GM18858 (cell line): Measurements from ENCODE around the gene SESTD1.
"Not testable (repeated sequence)": the region's sequence is repeated elsewhere in the genome, so short reads cannot be mapped to it uniquely, and the experiment has no call there.

ENCODE experiments used
- ATAC-seq: cut with Tn5 transposase; IDR thresholded peaks from one replicate; pipeline ENCODE4 v1.9.1; 2021; ENCODE audit not compliant: unreplicated experiment

The SESTD1 gene

GRCh38 chr2:179107737-179108136 is 156.9 kb downstream of the SESTD1 start:
- ATAC-seq: peak; percentile 35

- ATAC-seq: peak; percentile 77
Measured at GRCh38 chr2:179106676-179107428, 157.8 kb downstream of the SESTD1 start.

GRCh38 chr2:179106342-179106675 is 158.3 kb downstream of the SESTD1 start:
- no peak for ATAC-seq

GRCh38 chr2:179104736-179105135 is 159.9 kb downstream of the SESTD1 start:
- no peak for ATAC-seq

- ATAC-seq: peak; percentile 37
Measured at GRCh38 chr2:179098080-179098689, 166.4 kb downstream of the SESTD1 start.

- no peak for ATAC-seq
Measured at GRCh38 chr2:179097131-179097530, 167.5 kb downstream of the SESTD1 start.

- ATAC-seq: peak; percentile 97
Measured at GRCh38 chr2:179096090-179096489, 168.5 kb downstream of the SESTD1 start.

- ATAC-seq: not testable (repeated sequence)
Measured at GRCh38 chr2:179092912-179093311, 171.7 kb downstream of the SESTD1 start.

GRCh38 chr2:179082697-179083096 is 181.9 kb downstream of the SESTD1 start:
- no peak for ATAC-seq

GRCh38 chr2:179081954-179082353 is 182.7 kb downstream of the SESTD1 start:
- no peak for ATAC-seq

- ATAC-seq: no peak
Measured at GRCh38 chr2:179072527-179072926, 192.1 kb downstream of the SESTD1 start.

- ATAC-seq: no peak
Measured at GRCh38 chr2:179071810-179072355, 192.7 kb downstream of the SESTD1 start.

- no peak for ATAC-seq
Measured at GRCh38 chr2:179070895-179071294, 193.7 kb downstream of the SESTD1 start.

- ATAC-seq: no peak
Measured at GRCh38 chr2:179069685-179070084, 194.9 kb downstream of the SESTD1 start.

GRCh38 chr2:179068991-179069643 is 195.5 kb downstream of the SESTD1 start:
- no peak for ATAC-seq

- ATAC-seq: no peak
Measured at GRCh38 chr2:179059026-179059700, 205.5 kb downstream of the SESTD1 start.

GRCh38 chr2:179057737-179058136 is 206.9 kb downstream of the SESTD1 start:
- no peak for ATAC-seq

- ATAC-seq: not testable (repeated sequence)
Measured at GRCh38 chr2:179053568-179053967, 211.1 kb downstream of the SESTD1 start.
